Measurements from ENCODE around the gene NLGN4X.

Gene NLGN4X

GRCh38 chrX:6015423-6015822 is 213.2 kb downstream of the NLGN4X start:
- DNase-seq: no peak
- no peak overlapping the region for H2AFZ ChIP-seq (ENCODE audit: low read length)
- H3K4me1 ChIP-seq (ENCODE audit: low read length): no peaks in the 10 kb centered on the region
- no peak overlapping the region for H3K4me3 ChIP-seq (ENCODE audit: low read length)
- H3F3A ChIP-seq (ENCODE audit: insufficient read depth, low read length): no peaks in the 10 kb centered on the region
- no peaks in the 10 kb centered on the region for H4K20me1 ChIP-seq (ENCODE audit: insufficient read depth, low read length)
- no peak overlapping the region for H3K4me2 ChIP-seq (ENCODE audit: low read depth, low read length)
- no peaks in the 10 kb centered on the region for H3K27me3 ChIP-seq (replicated peaks; ENCODE audit: insufficient read depth, low read length)
- H3K36me3 ChIP-seq (replicated peaks; ENCODE audit: insufficient read depth, low read length): no peaks in the 10 kb centered on the region
- TF ChIP-seq EZH2phosphoT487 (IDR thresholded peaks at IDR 0.05; ENCODE audit: low read length): no peak
- no peak for TF ChIP-seq EZH2 (optimal IDR thresholded peaks at IDR 0.05; ENCODE audit: low read depth, low read length)
- TF ChIP-seq CTCF (IDR thresholded peaks at IDR 0.05; ENCODE audit: low read length): no peak
- no peaks in the 10 kb centered on the region for H3K79me2 ChIP-seq (ENCODE audit: low read length)
- no peak overlapping the region for H3K9ac ChIP-seq (ENCODE audit: low read length)
- no peaks in the 10 kb centered on the region for H3K9me2 ChIP-seq (replicated peaks; ENCODE audit: insufficient read depth, low read length)
- H3K27ac ChIP-seq (ENCODE audit: low read length): no peak overlapping the region
- no peaks in the 10 kb centered on the region for H3K9me3 ChIP-seq (replicated peaks; ENCODE audit: insufficient read depth, low read length)

GRCh38 chrX:6012357-6012756 is 216.3 kb downstream of the NLGN4X start:
- H3K27ac ChIP-seq (ENCODE audit: low read length): no peak overlapping the region
- no peaks in the 10 kb centered on the region for H3K79me2 ChIP-seq (ENCODE audit: low read length)
- no peak overlapping the region for H3K4me2 ChIP-seq (ENCODE audit: low read depth, low read length)
- H3K36me3 ChIP-seq (replicated peaks; ENCODE audit: insufficient read depth, low read length): no peaks in the 10 kb centered on the region
- no peak overlapping the region for H2AFZ ChIP-seq (ENCODE audit: low read length)
- TF ChIP-seq CTCF (IDR thresholded peaks at IDR 0.05; ENCODE audit: low read length): no peak
- no peak for TF ChIP-seq EZH2 (optimal IDR thresholded peaks at IDR 0.05; ENCODE audit: low read depth, low read length)
- no peak for TF ChIP-seq EZH2phosphoT487 (IDR thresholded peaks at IDR 0.05; ENCODE audit: low read length)
- no peak overlapping the region for H3K9ac ChIP-seq (ENCODE audit: low read length)
- H3K4me1 ChIP-seq (ENCODE audit: low read length): no peaks in the 10 kb centered on the region
- H3K9me3 ChIP-seq (replicated peaks; ENCODE audit: insufficient read depth, low read length): no peaks in the 10 kb centered on the region
- no peaks in the 10 kb centered on the region for H3K9me2 ChIP-seq (replicated peaks; ENCODE audit: insufficient read depth, low read length)
- no peaks in the 10 kb centered on the region for H4K20me1 ChIP-seq (ENCODE audit: insufficient read depth, low read length)
- no peak overlapping the region for H3K4me3 ChIP-seq (ENCODE audit: low read length)
- no peaks in the 10 kb centered on the region for H3F3A ChIP-seq (ENCODE audit: insufficient read depth, low read length)
- H3K27me3 ChIP-seq (replicated peaks; ENCODE audit: insufficient read depth, low read length): no peaks in the 10 kb centered on the region
- no peak for DNase-seq

DNA sequence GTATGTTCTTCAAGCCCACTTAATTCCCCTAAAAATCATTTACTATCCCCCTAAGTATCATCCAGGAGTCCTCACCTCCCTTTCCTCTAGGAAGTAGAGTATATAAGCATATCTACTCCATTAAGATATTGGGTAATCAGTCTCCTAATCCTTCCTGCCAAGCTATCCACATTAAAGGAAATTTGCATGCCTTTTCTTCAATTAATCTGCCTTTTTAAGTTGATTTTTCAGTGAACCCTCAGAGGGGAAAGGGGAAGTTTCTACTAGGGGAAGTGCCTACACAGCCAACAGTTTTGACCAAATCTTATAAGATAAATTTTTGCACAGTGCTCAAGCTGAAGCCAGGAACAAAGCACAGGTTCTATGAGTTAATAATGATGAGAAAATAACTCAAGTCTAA is 222.8 kb downstream of the NLGN4X start:
- Histone ChIP-seq H4K20me1 (ENCODE audit: insufficient read depth, low read length) (no peaks in the 10 kb centered on the region), H3K9me3 (replicated peaks; ENCODE audit: insufficient read depth, low read length) (no peaks in the 10 kb centered on the region), H3K9me2 (replicated peaks; ENCODE audit: insufficient read depth, low read length) (no peaks in the 10 kb centered on the region), H3F3A (ENCODE audit: insufficient read depth, low read length) (no peaks in the 10 kb centered on the region), H3K4me3 (ENCODE audit: low read length) (no peak overlapping the region), H3K36me3 (replicated peaks; ENCODE audit: insufficient read depth, low read length) (no peaks in the 10 kb centered on the region), H3K27ac (ENCODE audit: low read length) (no peak overlapping the region), H3K4me1 (ENCODE audit: low read length) (no peaks in the 10 kb centered on the region), H3K9ac (ENCODE audit: low read length) (no peak overlapping the region), H2AFZ (ENCODE audit: low read length) (no peak overlapping the region), H3K4me2 (ENCODE audit: low read depth, low read length) (no peak overlapping the region), H3K79me2 (ENCODE audit: low read length) (no peaks in the 10 kb centered on the region), H3K27me3 (replicated peaks; ENCODE audit: insufficient read depth, low read length) (no peaks in the 10 kb centered on the region)
- TF ChIP-seq EZH2phosphoT487 (IDR thresholded peaks at IDR 0.05; ENCODE audit: low read length) (no peak), CTCF (IDR thresholded peaks at IDR 0.05; ENCODE audit: low read length) (no peak), EZH2 (optimal IDR thresholded peaks at IDR 0.05; ENCODE audit: low read depth, low read length) (no peak)
- no peak for DNase-seq
